NT2/D1 (cell line): ENCODE data around the gene CYBA.

Source experiments
- SUZ12 ChIP-seq: IDR thresholded peaks from 2 replicates; pipeline ENCODE4 v1.6.1; 2011; ENCODE audit not compliant: insufficient read length, insufficient read depth; ENCODE audit errors: extremely low read depth
- YY1 ChIP-seq: IDR thresholded peaks from 2 replicates; pipeline ENCODE4 v1.6.1; 2011; ENCODE audit not compliant: insufficient read length, insufficient read depth
- ZNF274 ChIP-seq: IDR thresholded peaks from 2 replicates; pipeline ENCODE4 v1.6.1; 2011; ENCODE audit warnings: mild to moderate bottlenecking, low read depth, low read length

DNA sequence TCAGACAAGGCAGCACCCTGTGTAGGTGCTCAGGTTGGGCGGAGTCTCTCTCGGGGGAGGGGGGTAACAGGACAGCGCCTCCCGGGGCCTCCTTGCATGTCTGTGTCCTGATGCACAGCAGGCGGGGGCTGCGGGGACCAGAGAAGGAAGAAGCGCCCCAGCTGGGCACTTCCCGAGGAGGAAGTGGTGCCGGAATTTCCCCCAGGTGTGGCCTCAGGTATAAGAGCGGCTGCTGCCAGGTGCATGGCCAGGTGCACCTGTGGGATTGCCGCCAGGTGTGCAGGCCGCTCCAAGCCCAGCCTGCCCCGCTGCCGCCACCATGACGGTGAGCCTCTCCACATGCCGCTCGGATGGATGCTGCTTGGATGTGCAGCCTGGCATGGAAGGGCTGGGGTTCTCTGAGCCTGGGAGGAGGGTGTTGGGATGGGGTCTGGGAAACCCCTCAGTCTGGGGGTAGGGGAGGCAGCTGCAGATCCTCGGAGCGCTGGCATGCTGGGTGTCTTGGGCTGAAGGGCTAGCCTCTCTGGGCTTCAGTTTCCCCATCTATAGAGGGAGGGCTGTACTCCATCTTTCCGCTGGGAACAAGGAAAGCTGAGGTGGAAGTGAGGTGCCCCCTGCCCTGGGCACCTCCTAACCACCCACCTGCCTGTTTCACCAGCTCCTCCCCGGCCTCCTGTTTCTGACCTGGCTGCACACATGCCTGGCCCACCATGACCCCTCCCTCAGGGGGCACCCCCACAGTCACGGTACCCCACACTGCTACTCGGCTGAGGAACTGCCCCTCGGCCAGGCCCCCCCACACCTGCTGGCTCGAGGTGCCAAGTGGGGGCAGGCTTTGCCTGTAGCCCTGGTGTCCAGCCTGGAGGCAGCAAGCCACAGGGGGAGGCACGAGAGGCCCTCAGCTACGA is 12.3 kb downstream of the CYBA start, which contains the start of gene IL17C:
- TF ChIP-seq ZNF274 (no peak), YY1 (no peak), SUZ12 (no peak)
